HepG2 (cell line): ENCODE results near the gene APOC3. TPM values are rescaled to one million over a fixed set of nuclear protein-coding genes. Genes with fewer than 3 reads are reported as not detected.

Source experiments
- GMEB2 ChIP-seq: IDR thresholded peaks from 2 replicates; pipeline ENCODE4 v1.6.1; 2016; ENCODE audit warnings: missing biosample characterization, missing genetic modification reagents, low read depth
- ISX ChIP-seq: sonication (generic); formaldehyde crosslinking; conservative IDR thresholded peaks from 2 replicates; pipeline ENCODE4 v1.5.0; 2020; ENCODE audit warnings: missing genetic modification reagents
- MATR3 ChIP-seq: sonication (generic); formaldehyde crosslinking; IDR thresholded peaks from 2 replicates; pipeline ENCODE4 v1.4.0; 2020; ENCODE audit warnings: missing genetic modification reagents
- NR2F2 ChIP-seq: IDR thresholded peaks from 2 replicates; pipeline ENCODE4 v1.6.1; 2012; ENCODE audit warnings: low read depth, inconsistent platforms, borderline replicate concordance
- PHF5A ChIP-seq: IDR thresholded peaks from one replicate; pipeline ENCODE4 v1.6.1; 2018; ENCODE audit warnings: low read depth, missing genetic modification reagents; ENCODE audit not compliant: unreplicated experiment
- RFX1 ChIP-seq: fragments of 450-650 bp; IDR thresholded peaks from 2 replicates; pipeline ENCODE4 v1.6.1; 2017
- SP140L ChIP-seq: sonication (generic); formaldehyde crosslinking; IDR thresholded peaks from 2 replicates; pipeline ENCODE4 v1.4.0; 2020; ENCODE audit warnings: missing genetic modification reagents, borderline replicate concordance
- SYNCRIP ChIP-seq: fragments of 200-400 bp; formaldehyde crosslinking; IDR thresholded peaks from 2 replicates; pipeline ENCODE4 v1.6.1; 2018; ENCODE audit warnings: mild to moderate bottlenecking, low read depth, low read length; ENCODE audit not compliant: insufficient read depth
- ZNF652 ChIP-seq: IDR thresholded peaks from 2 replicates; pipeline ENCODE4 v1.6.1; 2016; ENCODE audit warnings: low read depth, borderline replicate concordance
- ZSCAN20 ChIP-seq: sonication (generic); formaldehyde crosslinking; IDR thresholded peaks from 2 replicates; pipeline ENCODE4 v1.4.0; 2020; ENCODE audit warnings: missing genetic modification reagents, mild to moderate bottlenecking, borderline replicate concordance
- polyA plus RNA-seq, 8 experiments: library from polyadenylated mRNA; depleted of rRNA in 3 of 8; stranded (reverse) in 7 of 8; unstranded in 1 of 8; fragments of >200 nt; fragmentation: Illumina TruSeq in 4 of 8; extraction: Trizol in 4 of 8; gene quantifications; 2 replicates each; pipeline versions ENCODE4 v1.2.1 to v1.2.3, GENCODE V29; 2011 to 2016; ENCODE audit warnings: low read depth in 4 of 8, missing spikeins in 1 of 8, mixed read lengths in 1 of 8; ENCODE audit not compliant: insufficient read depth in 1 of 8
- total RNA-seq, 5 experiments: library from RNA; depleted of rRNA; stranded (reverse); fragments of >200 nt; fragmentation: Illumina TruSeq; extraction: Trizol; gene quantifications; 2 replicates each; pipeline ENCODE4 v1.2.3, GENCODE V29; 2016; ENCODE audit warnings: low read depth in 1 of 5
- TF ChIP-seq, protein P1 (sequence below): sonication (generic); formaldehyde crosslinking; IDR thresholded peaks from 2 replicates; pipeline ENCODE4 v1.4.0; 2020; ENCODE audit warnings: mild to moderate bottlenecking, missing genetic modification reagents, borderline replicate concordance
- TF ChIP-seq, protein P2 (sequence below): sonication (generic); formaldehyde crosslinking; IDR thresholded peaks from 2 replicates; pipeline ENCODE4 v1.5.0; 2020; ENCODE audit warnings: missing genetic modification reagents, mild to moderate bottlenecking, borderline replicate concordance
- TF ChIP-seq, protein P3 (sequence below), 2 experiments: fragments of 450-650 bp in 1 of 2; sonication (generic) in 1 of 2; formaldehyde crosslinking; IDR thresholded peaks; 2 replicates each; pipeline versions ENCODE4 v1.5.0 to v1.8.0; 2020 to 2022; ENCODE audit warnings: mild to moderate bottlenecking in 1 of 2, missing genetic modification reagents in 1 of 2
- TF ChIP-seq, protein P4 (sequence below): fragments of 450-650 bp; IDR thresholded peaks from 2 replicates; pipeline ENCODE4 v1.6.1; 2017; ENCODE audit warnings: mild to moderate bottlenecking
- TF ChIP-seq, protein P5 (sequence below): sonication (generic); formaldehyde crosslinking; IDR thresholded peaks from 2 replicates; pipeline ENCODE4 v1.8.1; 2023; ENCODE audit warnings: mild to moderate bottlenecking, missing genetic modification reagents

The APOC3 gene
- total and polyA plus RNA-seq, 2 of the 13 experiments (the other 11 are each of a cell fraction or from before 2014, with no cell fraction given), result 314 to 687 TPM

DNA sequence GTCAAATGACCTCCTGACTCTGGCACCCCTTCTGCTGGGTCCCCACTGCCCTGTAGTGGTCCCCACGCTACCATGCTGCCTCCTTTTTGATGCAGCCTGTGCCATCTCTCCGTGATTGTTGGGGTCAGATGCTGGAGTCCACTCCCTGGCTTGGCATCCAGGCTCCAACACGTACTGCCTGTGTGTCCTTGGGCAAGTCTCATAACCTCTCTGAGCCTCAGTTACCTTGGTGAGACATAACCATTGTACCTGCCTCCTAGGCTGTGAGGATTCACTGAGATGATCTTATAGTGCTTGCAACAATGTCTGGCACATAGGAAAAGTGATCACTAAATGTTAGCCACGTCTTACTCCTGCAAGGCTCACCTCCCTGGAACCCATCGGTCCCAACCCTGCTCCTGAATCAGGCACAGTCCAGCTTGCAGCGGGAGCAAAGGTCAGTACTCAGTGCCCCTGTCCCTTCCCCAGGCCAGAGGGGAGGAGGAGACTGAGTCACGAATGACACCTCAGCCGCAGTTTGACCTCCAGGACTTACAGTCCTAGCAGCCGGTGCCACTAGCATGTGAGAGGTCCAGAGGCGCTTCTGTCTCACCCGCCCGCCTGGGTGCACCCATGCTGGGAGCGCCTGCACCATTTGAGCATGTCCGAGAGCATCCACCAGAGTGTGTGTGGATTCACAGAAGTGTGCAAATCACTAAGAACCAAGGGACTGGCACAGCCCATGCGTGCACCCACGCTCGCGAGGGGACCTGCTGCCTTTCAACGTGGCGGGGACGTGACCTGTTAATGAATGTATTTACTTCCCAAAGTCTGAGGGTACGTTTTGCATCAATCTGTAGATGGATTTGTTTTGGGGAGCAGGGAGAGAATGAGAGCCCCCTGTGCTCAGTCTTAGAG, 3.6 kb upstream of the APOC3 start (continued):
- TF ChIP-seq, protein P1, sequence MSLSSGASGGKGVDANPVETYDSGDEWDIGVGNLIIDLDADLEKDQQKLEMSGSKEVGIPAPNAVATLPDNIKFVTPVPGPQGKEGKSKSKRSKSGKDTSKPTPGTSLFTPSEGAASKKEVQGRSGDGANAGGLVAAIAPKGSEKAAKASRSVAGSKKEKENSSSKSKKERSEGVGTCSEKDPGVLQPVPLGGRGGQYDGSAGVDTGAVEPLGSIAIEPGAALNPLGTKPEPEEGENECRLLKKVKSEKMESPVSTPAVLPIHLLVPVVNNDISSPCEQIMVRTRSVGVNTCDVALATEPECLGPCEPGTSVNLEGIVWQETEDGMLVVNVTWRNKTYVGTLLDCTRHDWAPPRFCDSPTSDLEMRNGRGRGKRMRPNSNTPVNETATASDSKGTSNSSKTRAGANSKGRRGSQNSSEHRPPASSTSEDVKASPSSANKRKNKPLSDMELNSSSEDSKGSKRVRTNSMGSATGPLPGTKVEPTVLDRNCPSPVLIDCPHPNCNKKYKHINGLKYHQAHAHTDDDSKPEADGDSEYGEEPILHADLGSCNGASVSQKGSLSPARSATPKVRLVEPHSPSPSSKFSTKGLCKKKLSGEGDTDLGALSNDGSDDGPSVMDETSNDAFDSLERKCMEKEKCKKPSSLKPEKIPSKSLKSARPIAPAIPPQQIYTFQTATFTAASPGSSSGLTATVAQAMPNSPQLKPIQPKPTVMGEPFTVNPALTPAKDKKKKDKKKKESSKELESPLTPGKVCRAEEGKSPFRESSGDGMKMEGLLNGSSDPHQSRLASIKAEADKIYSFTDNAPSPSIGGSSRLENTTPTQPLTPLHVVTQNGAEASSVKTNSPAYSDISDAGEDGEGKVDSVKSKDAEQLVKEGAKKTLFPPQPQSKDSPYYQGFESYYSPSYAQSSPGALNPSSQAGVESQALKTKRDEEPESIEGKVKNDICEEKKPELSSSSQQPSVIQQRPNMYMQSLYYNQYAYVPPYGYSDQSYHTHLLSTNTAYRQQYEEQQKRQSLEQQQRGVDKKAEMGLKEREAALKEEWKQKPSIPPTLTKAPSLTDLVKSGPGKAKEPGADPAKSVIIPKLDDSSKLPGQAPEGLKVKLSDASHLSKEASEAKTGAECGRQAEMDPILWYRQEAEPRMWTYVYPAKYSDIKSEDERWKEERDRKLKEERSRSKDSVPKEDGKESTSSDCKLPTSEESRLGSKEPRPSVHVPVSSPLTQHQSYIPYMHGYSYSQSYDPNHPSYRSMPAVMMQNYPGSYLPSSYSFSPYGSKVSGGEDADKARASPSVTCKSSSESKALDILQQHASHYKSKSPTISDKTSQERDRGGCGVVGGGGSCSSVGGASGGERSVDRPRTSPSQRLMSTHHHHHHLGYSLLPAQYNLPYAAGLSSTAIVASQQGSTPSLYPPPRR (CRISPR knock-in tag), result peak; percentile 54; the same call in 1 of the 2 replicates
- no peak for TF ChIP-seq MATR3
- no peak for TF ChIP-seq ZSCAN20 (CRISPR knock-in tag)
- TF ChIP-seq, protein P2, sequence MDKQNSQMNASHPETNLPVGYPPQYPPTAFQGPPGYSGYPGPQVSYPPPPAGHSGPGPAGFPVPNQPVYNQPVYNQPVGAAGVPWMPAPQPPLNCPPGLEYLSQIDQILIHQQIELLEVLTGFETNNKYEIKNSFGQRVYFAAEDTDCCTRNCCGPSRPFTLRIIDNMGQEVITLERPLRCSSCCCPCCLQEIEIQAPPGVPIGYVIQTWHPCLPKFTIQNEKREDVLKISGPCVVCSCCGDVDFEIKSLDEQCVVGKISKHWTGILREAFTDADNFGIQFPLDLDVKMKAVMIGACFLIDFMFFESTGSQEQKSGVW (CRISPR knock-in tag), result no peak
- no peak for TF ChIP-seq SP140L (CRISPR knock-in tag)
- TF ChIP-seq, protein P3, sequence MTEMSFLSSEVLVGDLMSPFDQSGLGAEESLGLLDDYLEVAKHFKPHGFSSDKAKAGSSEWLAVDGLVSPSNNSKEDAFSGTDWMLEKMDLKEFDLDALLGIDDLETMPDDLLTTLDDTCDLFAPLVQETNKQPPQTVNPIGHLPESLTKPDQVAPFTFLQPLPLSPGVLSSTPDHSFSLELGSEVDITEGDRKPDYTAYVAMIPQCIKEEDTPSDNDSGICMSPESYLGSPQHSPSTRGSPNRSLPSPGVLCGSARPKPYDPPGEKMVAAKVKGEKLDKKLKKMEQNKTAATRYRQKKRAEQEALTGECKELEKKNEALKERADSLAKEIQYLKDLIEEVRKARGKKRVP (CRISPR knock-in tag; IDR thresholded peaks at IDR 0.05), result no peak
- no peak for TF ChIP-seq ZNF652 (CRISPR knock-in tag)
- no peak for TF ChIP-seq PHF5A (CRISPR knock-in tag)
- no peak for TF ChIP-seq ISX (CRISPR knock-in tag)
- TF ChIP-seq NR2F2, result no peak
- TF ChIP-seq, protein P4, sequence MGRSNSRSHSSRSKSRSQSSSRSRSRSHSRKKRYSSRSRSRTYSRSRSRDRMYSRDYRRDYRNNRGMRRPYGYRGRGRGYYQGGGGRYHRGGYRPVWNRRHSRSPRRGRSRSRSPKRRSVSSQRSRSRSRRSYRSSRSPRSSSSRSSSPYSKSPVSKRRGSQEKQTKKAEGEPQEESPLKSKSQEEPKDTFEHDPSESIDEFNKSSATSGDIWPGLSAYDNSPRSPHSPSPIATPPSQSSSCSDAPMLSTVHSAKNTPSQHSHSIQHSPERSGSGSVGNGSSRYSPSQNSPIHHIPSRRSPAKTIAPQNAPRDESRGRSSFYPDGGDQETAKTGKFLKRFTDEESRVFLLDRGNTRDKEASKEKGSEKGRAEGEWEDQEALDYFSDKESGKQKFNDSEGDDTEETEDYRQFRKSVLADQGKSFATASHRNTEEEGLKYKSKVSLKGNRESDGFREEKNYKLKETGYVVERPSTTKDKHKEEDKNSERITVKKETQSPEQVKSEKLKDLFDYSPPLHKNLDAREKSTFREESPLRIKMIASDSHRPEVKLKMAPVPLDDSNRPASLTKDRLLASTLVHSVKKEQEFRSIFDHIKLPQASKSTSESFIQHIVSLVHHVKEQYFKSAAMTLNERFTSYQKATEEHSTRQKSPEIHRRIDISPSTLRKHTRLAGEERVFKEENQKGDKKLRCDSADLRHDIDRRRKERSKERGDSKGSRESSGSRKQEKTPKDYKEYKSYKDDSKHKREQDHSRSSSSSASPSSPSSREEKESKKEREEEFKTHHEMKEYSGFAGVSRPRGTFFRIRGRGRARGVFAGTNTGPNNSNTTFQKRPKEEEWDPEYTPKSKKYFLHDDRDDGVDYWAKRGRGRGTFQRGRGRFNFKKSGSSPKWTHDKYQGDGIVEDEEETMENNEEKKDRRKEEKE, result no peak
- no peak for TF ChIP-seq SYNCRIP
- TF ChIP-seq, protein P5, sequence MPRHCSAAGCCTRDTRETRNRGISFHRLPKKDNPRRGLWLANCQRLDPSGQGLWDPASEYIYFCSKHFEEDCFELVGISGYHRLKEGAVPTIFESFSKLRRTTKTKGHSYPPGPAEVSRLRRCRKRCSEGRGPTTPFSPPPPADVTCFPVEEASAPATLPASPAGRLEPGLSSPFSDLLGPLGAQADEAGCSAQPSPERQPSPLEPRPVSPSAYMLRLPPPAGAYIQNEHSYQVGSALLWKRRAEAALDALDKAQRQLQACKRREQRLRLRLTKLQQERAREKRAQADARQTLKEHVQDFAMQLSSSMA (CRISPR knock-in tag), result 0 out of 2 replicates have a peak, but pooled peaks have one; percentile 22
- no peak for TF ChIP-seq RFX1
- no peak for TF ChIP-seq GMEB2 (CRISPR knock-in tag)
